ENCODE data around the gene CFAP251. TPM values are rescaled to one million over a fixed set of nuclear protein-coding genes. Genes with fewer than 3 reads are reported as not detected.

CFAP251 gene
- polyA plus RNA-seq, 1 donor (not counting 4 experiments of a cell fraction or from before 2014, with no cell fraction given): 74.2 TPM

- H3K9ac ChIP-seq (ENCODE audit: control insufficient read depth, extremely low read depth, insufficient read depth, low read length): no peak overlapping the region
- no peaks in the 10 kb centered on the region for H3K27me3 ChIP-seq (ENCODE audit: control insufficient read depth, extremely low read depth, insufficient read depth, low read length)
- FAIRE-seq (no peak), DNase-seq (ENCODE audit: low read depth, low spot score) (no peak)
- no peak overlapping the region for H3K4me2 ChIP-seq (ENCODE audit: control insufficient read depth, extremely low read depth, insufficient read depth, low read depth, low read length)
- H4K20me1 ChIP-seq (ENCODE audit: control insufficient read depth, extremely low read depth, insufficient read depth, low read length): no peaks in the 10 kb centered on the region
- dilution Hi-C loops (cut with MboI; ENCODE audit: extremely low pct_ligation_motif_present, low sequenced_read_pairs): no loop called here
- H3K4me1 ChIP-seq (ENCODE audit: control insufficient read depth, extremely low read depth, insufficient read depth, low read length): peaks cover 24% of the 10 kb centered on the region
- H3K9me1 ChIP-seq (ENCODE audit: control insufficient read depth, extremely low read depth, insufficient read depth, low read length): no peaks in the 10 kb centered on the region
- no peaks in the 10 kb centered on the region for H3K9me3 ChIP-seq (ENCODE audit: control insufficient read depth, low read depth, low read length)
- H3K36me3 ChIP-seq (ENCODE audit: control insufficient read depth in 2 of 2, extremely low read depth in 1 of 2, insufficient read depth in 2 of 2, low read length in 2 of 2): peaks cover 15 to 16% of the 10 kb centered on the region in 2 experiments
- peak overlapping the region; percentile 63 for H3K27ac ChIP-seq (ENCODE audit: control insufficient read depth, insufficient read depth, low read length)
- TF ChIP-seq EZH2 (IDR thresholded peaks at IDR 0.05; ENCODE audit: low read length) (no peak), CTCF (optimal IDR thresholded peaks at IDR 0.05 in 1 of 3, IDR thresholded peaks at IDR 0.05 in 1 of 3, conservative IDR thresholded peaks at IDR 0.05 in 1 of 3; ENCODE audit: extremely low read depth in 1 of 3, insufficient read depth in 2 of 3, low read length in 3 of 3) (no peak)
- H3K4me3 ChIP-seq (ENCODE audit: control insufficient read depth in 2 of 3, extremely low read depth in 1 of 3, insufficient read depth in 2 of 3, low read depth in 1 of 3, low read length in 3 of 3): no peak overlapping the region
- H2AFZ ChIP-seq (ENCODE audit: control insufficient read depth, low read length): no peak overlapping the region
- peaks cover 56% of the 10 kb centered on the region for H3K79me2 ChIP-seq (ENCODE audit: control insufficient read depth, insufficient read depth, low read length)
These were observed 25.5 kb upstream of the CFAP251 start for GRCh38 chr12:121892673-121893561.

GRCh38 chr12:121893961-121894460 lies 24.4 kb upstream of the CFAP251 start:
- no peak overlapping the region for H2AFZ ChIP-seq (ENCODE audit: control insufficient read depth, low read length)
- DNase-seq (ENCODE audit: low read depth, low spot score): no peak
- peaks cover 20% of the 10 kb centered on the region for H3K4me1 ChIP-seq (ENCODE audit: control insufficient read depth, extremely low read depth, insufficient read depth, low read length)
- H4K20me1 ChIP-seq (ENCODE audit: control insufficient read depth, extremely low read depth, insufficient read depth, low read length): no peaks in the 10 kb centered on the region
- dilution Hi-C loops (cut with MboI; ENCODE audit: extremely low pct_ligation_motif_present, low sequenced_read_pairs): no loop called here
- peak overlapping the region; percentile 63 for H3K27ac ChIP-seq (ENCODE audit: control insufficient read depth, insufficient read depth, low read length)
- no peak for FAIRE-seq
- peak overlapping the region in 1 of 3 experiments; percentile 4 for H3K4me3 ChIP-seq (ENCODE audit: control insufficient read depth in 2 of 3, extremely low read depth in 1 of 3, insufficient read depth in 2 of 3, low read depth in 1 of 3, low read length in 3 of 3)
- H3K9me1 ChIP-seq (ENCODE audit: control insufficient read depth, extremely low read depth, insufficient read depth, low read length): no peaks in the 10 kb centered on the region
- H3K79me2 ChIP-seq (ENCODE audit: control insufficient read depth, insufficient read depth, low read length): peaks cover 55% of the 10 kb centered on the region
- peak overlapping the region; percentile 47 for H3K4me2 ChIP-seq (ENCODE audit: control insufficient read depth, extremely low read depth, insufficient read depth, low read depth, low read length)
- peak overlapping the region; percentile 65 for H3K9ac ChIP-seq (ENCODE audit: control insufficient read depth, extremely low read depth, insufficient read depth, low read length)
- no peaks in the 10 kb centered on the region for H3K9me3 ChIP-seq (ENCODE audit: control insufficient read depth, low read depth, low read length)
- peaks cover 18 to 19% of the 10 kb centered on the region in 2 experiments for H3K36me3 ChIP-seq (ENCODE audit: control insufficient read depth in 2 of 2, extremely low read depth in 1 of 2, insufficient read depth in 2 of 2, low read length in 2 of 2)
- no peak for TF ChIP-seq CTCF (optimal IDR thresholded peaks at IDR 0.05 in 1 of 3, IDR thresholded peaks at IDR 0.05 in 1 of 3, conservative IDR thresholded peaks at IDR 0.05 in 1 of 3; ENCODE audit: extremely low read depth in 1 of 3, insufficient read depth in 2 of 3, low read length in 3 of 3)
- no peak for TF ChIP-seq EZH2 (IDR thresholded peaks at IDR 0.05; ENCODE audit: low read length)
- no peaks in the 10 kb centered on the region for H3K27me3 ChIP-seq (ENCODE audit: control insufficient read depth, extremely low read depth, insufficient read depth, low read length)
